H1 (cell line): ENCODE data around the gene GALNT17. TPM values are rescaled to one million over a fixed set of nuclear protein-coding genes. Genes with fewer than 3 reads are reported as not detected.

Experiments
- CTCF ChIA-PET: fragments of 300-600 bp; sonication (Branson Sonifier 250); formaldehyde crosslinking; loops from one replicate; lab custom pipeline; 2021; ENCODE audit not compliant: partially characterized antibody; lab: Charles Lee
- POLR2A ChIA-PET: fragments of 300-600 bp; sonication (Branson Sonifier 250); formaldehyde crosslinking; loops from one replicate; lab custom pipeline; 2021; ENCODE audit warnings: inconsistent platforms; ENCODE audit not compliant: partially characterized antibody; lab: Charles Lee
- DNase-seq, 2 experiments: peaks; one replicate each; pipeline versions ENCODE4 v3.0.0 to v3.0.0-alpha.2; 2010 to 2022; ENCODE audit warnings: low spot score in 2 of 2, low read depth in 1 of 2, mixed read lengths in 1 of 2
- FAIRE-seq: peaks from 2 replicates; lab custom pipeline; 2011; peaks lifted over from hg19 to GRCh38; lab: Jason Lieb, UNC
- H2AFZ ChIP-seq: 2 replicates; pipeline ENCODE4 v1.8.1; 2012; ENCODE audit warnings: low read length, inconsistent platforms
- H2AK5ac ChIP-seq: 2 replicates; pipeline ENCODE4 v1.6.1; 2013; ENCODE audit warnings: low read depth, low read length
- H2BK120ac ChIP-seq: replicated peaks from 2 replicates; pipeline ENCODE3; 2013; ENCODE audit warnings: low read depth, low read length, inconsistent platforms
- H2BK12ac ChIP-seq: 2 replicates; pipeline ENCODE4 v1.6.1; 2013; ENCODE audit warnings: low read depth, low read length
- H2BK15ac ChIP-seq: 2 replicates; pipeline ENCODE4 v1.6.1; 2013; ENCODE audit warnings: low read length
- H2BK20ac ChIP-seq: 2 replicates; pipeline ENCODE4 v1.6.1; 2013; ENCODE audit warnings: low read length
- H2BK5ac ChIP-seq: 2 replicates; pipeline ENCODE4 v1.6.1; 2013; ENCODE audit warnings: low read depth, low read length
- H3K14ac ChIP-seq: 2 replicates; pipeline ENCODE4 v1.6.1; 2013; ENCODE audit warnings: inconsistent platforms; ENCODE audit not compliant: insufficient read length
- H3K18ac ChIP-seq: 2 replicates; pipeline ENCODE4 v1.6.1; 2013; ENCODE audit warnings: low read length; ENCODE audit errors: extremely low read depth
- H3K23ac ChIP-seq: 2 replicates; pipeline ENCODE4 v1.6.1; 2013; ENCODE audit warnings: inconsistent platforms; ENCODE audit not compliant: insufficient read length
- H3K23me2 ChIP-seq: 2 replicates; pipeline ENCODE4 v1.6.1; 2013; ENCODE audit warnings: low read depth, low read length
- H3K27ac ChIP-seq: 2 replicates; pipeline ENCODE4 v1.6.1; 2011; ENCODE audit warnings: low read depth, low read length, inconsistent platforms
- H3K27me3 ChIP-seq, 4 experiments: replicated peaks in 1 of 4; 1 replicate in 1 of 4; 2 replicates in 3 of 4; pipeline versions ENCODE4 v1.6.1 to v1.8.1; 2011 to 2013; ENCODE audit warnings: low read length in 3 of 4, mild to moderate bottlenecking in 3 of 4, inconsistent platforms in 2 of 4, mixed read lengths in 2 of 4, moderate library complexity in 1 of 4; ENCODE audit not compliant: control insufficient read depth in 3 of 4, insufficient read depth in 3 of 4; ENCODE audit errors: extremely low read depth in 1 of 4
- H3K36me3 ChIP-seq, 4 experiments: 2 replicates each; pipeline versions ENCODE4 v1.6.1 to v1.8.1; 2011 to 2013; ENCODE audit warnings: mild to moderate bottlenecking in 4 of 4, low read length in 3 of 4, moderate library complexity in 2 of 4, control low read depth in 1 of 4, inconsistent platforms in 1 of 4; ENCODE audit not compliant: insufficient read depth in 4 of 4, control insufficient read depth in 2 of 4
- H3K4ac ChIP-seq: replicated peaks from 2 replicates; pipeline ENCODE3; 2013; ENCODE audit warnings: low read length, low read depth, mixed read lengths, inconsistent platforms; ENCODE audit not compliant: insufficient read length
- H3K4me1 ChIP-seq, 4 experiments: replicated peaks in 1 of 4; 1 replicate in 1 of 4; 2 replicates in 3 of 4; pipeline versions ENCODE4 v1.6.1 to v1.8.1; 2011 to 2013; ENCODE audit warnings: low read length in 3 of 4, inconsistent platforms in 2 of 4, mixed read lengths in 1 of 4; ENCODE audit not compliant: insufficient read depth in 4 of 4, control insufficient read depth in 3 of 4
- H3K4me2 ChIP-seq, 2 experiments: 2 replicates each; pipeline versions ENCODE4 v1.6.1 to v1.8.1; 2011 to 2013; ENCODE audit warnings: low read depth in 2 of 2, low read length in 2 of 2, control low read depth in 1 of 2, inconsistent platforms in 1 of 2, mild to moderate bottlenecking in 1 of 2; ENCODE audit not compliant: insufficient read depth in 1 of 2
- H3K4me3 ChIP-seq, 4 experiments: fragments of 200-600, 300-600 bp in 1 of 4; sonication (generic), shearing (Covaris generic), sonication (Bioruptor Twin) in 1 of 4; 2 replicates each; pipeline versions ENCODE4 v1.5.1 to v1.8.1; 2011 to 2016; ENCODE audit warnings: low read length in 4 of 4, low read depth in 3 of 4, control low read depth in 2 of 4, inconsistent platforms in 2 of 4, mild to moderate bottlenecking in 2 of 4, mixed read lengths in 1 of 4, moderate library complexity in 1 of 4; ENCODE audit not compliant: insufficient read depth in 2 of 4; ENCODE audit errors: extremely low read depth in 1 of 4
- H3K56ac ChIP-seq: replicated peaks from 2 replicates; pipeline ENCODE3; 2013; ENCODE audit warnings: low read depth, mild to moderate bottlenecking, mixed read lengths, low read length, inconsistent platforms; ENCODE audit not compliant: insufficient read length
- H3K79me1 ChIP-seq: 2 replicates; pipeline ENCODE4 v1.6.1; 2013; ENCODE audit warnings: low read depth, low read length, control low read depth
- H3K79me2 ChIP-seq, 2 experiments: 2 replicates each; pipeline versions ENCODE4 v1.6.1 to v1.8.1; 2012 to 2013; ENCODE audit warnings: low read length in 2 of 2, mild to moderate bottlenecking in 2 of 2, inconsistent platforms in 1 of 2; ENCODE audit not compliant: insufficient read depth in 2 of 2, control insufficient read depth in 1 of 2
- H3K9ac ChIP-seq, 4 experiments: replicated peaks in 1 of 4; 1 replicate in 1 of 4; 2 replicates in 3 of 4; pipeline versions ENCODE4 v1.6.1 to v1.8.1; 2011 to 2013; ENCODE audit warnings: low read depth in 3 of 4, low read length in 3 of 4, control low read depth in 2 of 4, mild to moderate bottlenecking in 2 of 4, moderate library complexity in 2 of 4, inconsistent platforms in 1 of 4; ENCODE audit errors: extremely low read depth in 1 of 4
- H3K9me3 ChIP-seq, 2 experiments: 2 replicates each; pipeline versions ENCODE4 v1.6.1 to v1.8.1; 2012 to 2013; ENCODE audit warnings: mild to moderate bottlenecking in 2 of 2, moderate library complexity in 2 of 2, control low read depth in 1 of 2, inconsistent platforms in 1 of 2, low read depth in 1 of 2, low read length in 1 of 2, mixed read lengths in 1 of 2; ENCODE audit not compliant: insufficient read depth in 2 of 2
- H4K20me1 ChIP-seq, 2 experiments: replicated peaks in 1 of 2; 2 replicates each; pipeline versions ENCODE3 to v1.8.1; 2011 to 2013; ENCODE audit warnings: inconsistent platforms in 2 of 2, low read length in 2 of 2, mild to moderate bottlenecking in 1 of 2; ENCODE audit not compliant: insufficient read depth in 2 of 2, control insufficient read depth in 1 of 2
- H4K5ac ChIP-seq: 2 replicates; pipeline ENCODE4 v1.6.1; 2013; ENCODE audit warnings: low read length, low read depth, mixed read lengths, inconsistent platforms; ENCODE audit not compliant: insufficient read length
- H4K8ac ChIP-seq: 2 replicates; pipeline ENCODE4 v1.8.0; 2013; ENCODE audit warnings: mild to moderate bottlenecking, moderate library complexity, low read length, inconsistent platforms; ENCODE audit not compliant: insufficient read depth; ENCODE audit errors: extremely low read depth
- H4K91ac ChIP-seq: replicated peaks from 2 replicates; pipeline ENCODE3; 2013; ENCODE audit warnings: low read length, mixed read lengths, inconsistent platforms; ENCODE audit not compliant: insufficient read length
- ATF3 ChIP-seq: IDR thresholded peaks from 2 replicates; pipeline ENCODE4 v1.6.1; 2011; ENCODE audit warnings: low read depth, mild to moderate bottlenecking, low read length; ENCODE audit not compliant: insufficient read depth
- E2F6 ChIP-seq: IDR thresholded peaks from 2 replicates; pipeline ENCODE4 v1.6.1; 2012; ENCODE audit warnings: inconsistent platforms
- KDM5A ChIP-seq: fragments of 200-600 bp; IDR thresholded peaks from 2 replicates; pipeline ENCODE4 v1.7.1; 2012; ENCODE audit warnings: mild to moderate bottlenecking, low read length, inconsistent platforms, mixed read lengths
- NANOG ChIP-seq: IDR thresholded peaks from 2 replicates; pipeline ENCODE4 v1.6.1; 2011; ENCODE audit warnings: low read length, low read depth, mild to moderate bottlenecking, inconsistent platforms; ENCODE audit not compliant: insufficient read depth, poor library complexity, severe bottlenecking
- SAP30 ChIP-seq: fragments of 300-600 bp; sonication (generic); IDR thresholded peaks from 2 replicates; pipeline ENCODE4 v1.7.1; 2012; ENCODE audit warnings: low read length, moderate library complexity, mild to moderate bottlenecking, inconsistent platforms; ENCODE audit not compliant: insufficient read depth, insufficient replicate concordance
- SP4 ChIP-seq: IDR thresholded peaks from 2 replicates; pipeline ENCODE4 v1.6.1; 2012; ENCODE audit warnings: low read length, inconsistent platforms
- TAF1 ChIP-seq: IDR thresholded peaks from 2 replicates; pipeline ENCODE4 v1.6.1; 2011; ENCODE audit warnings: mild to moderate bottlenecking, low read depth, low read length
- WGBS, 2 experiments: shearing (Covaris generic) in 1 of 2; methylation state at CpG; one replicate each; pipeline versions ENCODE4 v1.1.6 to v1.1.7; 2013 to 2015; ENCODE audit warnings: low lambda C conversion rate in 2 of 2, mixed read lengths in 2 of 2, inconsistent platforms in 1 of 2, low coverage in 1 of 2, missing lambda C conversion rate in 1 of 2; ENCODE audit not compliant: insufficient replicate concordance in 2 of 2, insufficient coverage in 1 of 2, insufficient read length in 1 of 2; ENCODE audit errors: extremely low coverage in 1 of 2, missing lambda C conversion rate in 1 of 2; 5-methylcytosine and 5-hydroxymethylcytosine counted together
- polyA plus RNA-seq, 7 experiments: library from polyadenylated mRNA; depleted of rRNA in 3 of 7; stranded (reverse) in 5 of 7; unstranded in 2 of 7; fragments of >200 nt in 5 of 7; fragments of 200-250 nt in 2 of 7; gene quantifications; 1 replicate in 5 of 7; 2 replicates in 1 of 7; 4 replicates in 1 of 7; pipeline versions ENCODE4 v1.2.1 to v1.2.3, GENCODE V29; 2011 to 2013; ENCODE audit warnings: missing spikeins in 2 of 7, mixed read lengths in 2 of 7
- total RNA-seq: library from RNA; stranded (reverse); fragmentation: NEBNext Ultra II Directional; extraction: Animal tissue kit (Norgen Biotek cat#: 25700); gene quantifications from 2 replicates; pipeline ENCODE4 v1.2.1, GENCODE V29; 2021

The GALNT17 gene
- total and polyA plus RNA-seq, 2 of the 8 experiments (the other 6 are each of a cell fraction or from before 2014, with no cell fraction given), result 37.7 to 47.0 TPM

- Histone ChIP-seq H3K23ac (no peak overlapping the region), H4K8ac (no peak overlapping the region), H2BK15ac (no peak overlapping the region), H3K23me2 (no peaks in the 10 kb centered on the region), H3K27me3 (no peaks in the 10 kb centered on the region), H3K79me1 (no peaks in the 10 kb centered on the region), H2BK120ac (no peak overlapping the region), H3K4me1 (no peaks in the 10 kb centered on the region), H3K9ac (no peak overlapping the region), H2BK20ac (no peak overlapping the region), H3K4me2 (no peak overlapping the region), H2AK5ac (no peak overlapping the region), H4K5ac (no peak overlapping the region), H4K20me1 (no peaks in the 10 kb centered on the region), H2BK12ac (no peak overlapping the region), H3K56ac (no peak overlapping the region), H3K36me3 (no peaks in the 10 kb centered on the region), H3K4me3 (no peak overlapping the region), H3K79me2 (no peaks in the 10 kb centered on the region), H4K91ac (no peak overlapping the region), H2BK5ac (no peak overlapping the region), H3K9me3 (no peaks in the 10 kb centered on the region), H3K14ac (no peak overlapping the region), H3K4ac (no peak overlapping the region), H3K27ac (no peak overlapping the region)
- DNase-seq, result no peak
- 68% methylated on average over 4 of the region's 4 CpGs; no CpG with 5 or more reads in 1 of the 2 experiments for WGBS, 2 experiments
- POLR2A ChIA-PET, result no interaction called here
- no peak for TF ChIP-seq ATF3
- no peak for TF ChIP-seq SP4
- TF ChIP-seq NANOG, result no peak
- TF ChIP-seq KDM5A, result no peak
- TF ChIP-seq TAF1, result no peak
- no peak for TF ChIP-seq E2F6
- no peak for TF ChIP-seq SAP30
- TF ChIP-seq, all 59 proteins: peak for 0
- no peak overlapping the region for H2AFZ ChIP-seq
- CTCF ChIA-PET, result no interaction called here
- no peak overlapping the region for H3K18ac ChIP-seq
- no peak for FAIRE-seq
Observed at GRCh38 chr7:71112436-71112835, 19.5 kb upstream of the GALNT17 start.
